Keratinocyte (primary cell): ENCODE results near the gene EIF2D. TPM values are rescaled to one million over a fixed set of nuclear protein-coding genes. Genes with fewer than 3 reads are reported as not detected.

Experiments used
- DNase-seq: peaks from one replicate; pipeline ENCODE4 v3.0.0-alpha.2; 2011; ENCODE audit warnings: low read depth, missing footprints, low spot score
- FAIRE-seq: peaks from 2 replicates; lab custom pipeline; 2011; peaks lifted over from hg19 to GRCh38; lab: Jason Lieb, UNC
- H2AFZ ChIP-seq: 2 replicates; pipeline ENCODE4 v1.6.0; 2012; ENCODE audit warnings: low read length, control low read depth, inconsistent platforms; ENCODE audit not compliant: control insufficient read depth
- H3K27ac ChIP-seq: 2 replicates; pipeline ENCODE4 v1.5.1; 2011; ENCODE audit warnings: low read length; ENCODE audit not compliant: control insufficient read depth, insufficient read depth
- H3K27me3 ChIP-seq: 3 replicates; pipeline ENCODE4 v1.6.0; 2011; ENCODE audit warnings: low read length; ENCODE audit not compliant: control insufficient read depth, insufficient read depth; ENCODE audit errors: extremely low read depth
- H3K36me3 ChIP-seq, 2 experiments: 2 replicates in 1 of 2; 3 replicates in 1 of 2; pipeline ENCODE4 v1.5.1; 2011; ENCODE audit warnings: low read length in 2 of 2, mild to moderate bottlenecking in 1 of 2; ENCODE audit not compliant: control insufficient read depth in 2 of 2, insufficient read depth in 2 of 2; ENCODE audit errors: extremely low read depth in 1 of 2
- H3K4me1 ChIP-seq: 3 replicates; pipeline ENCODE4 v1.5.1; 2011; ENCODE audit warnings: low read length; ENCODE audit not compliant: control insufficient read depth, insufficient read depth; ENCODE audit errors: extremely low read depth
- H3K4me2 ChIP-seq: 3 replicates; pipeline ENCODE4 v1.6.0; 2011; ENCODE audit warnings: low read depth, low read length; ENCODE audit not compliant: control insufficient read depth, insufficient read depth; ENCODE audit errors: extremely low read depth
- H3K4me3 ChIP-seq, 3 experiments: fragments of 200-600 bp in 1 of 3; sonication (generic) in 1 of 3; 2 replicates in 2 of 3; 3 replicates in 1 of 3; pipeline ENCODE4 v1.5.1; 2011 to 2016; ENCODE audit warnings: low read length in 3 of 3, mild to moderate bottlenecking in 3 of 3, control low read depth in 2 of 3, inconsistent platforms in 1 of 3, low read depth in 1 of 3, mixed read lengths in 1 of 3, mixed run types in 1 of 3, moderate library complexity in 1 of 3; ENCODE audit not compliant: control insufficient read depth in 2 of 3, insufficient read depth in 2 of 3; ENCODE audit errors: extremely low read depth in 1 of 3
- H3K79me2 ChIP-seq: 2 replicates; pipeline ENCODE4 v1.6.0; 2012; ENCODE audit warnings: low read length; ENCODE audit not compliant: control insufficient read depth, insufficient read depth
- H3K9ac ChIP-seq: 3 replicates; pipeline ENCODE4 v1.6.0; 2011; ENCODE audit warnings: low read length; ENCODE audit not compliant: control insufficient read depth, insufficient read depth; ENCODE audit errors: extremely low read depth
- H3K9me1 ChIP-seq: 3 replicates; pipeline ENCODE4 v1.6.0; 2011; ENCODE audit warnings: low read length; ENCODE audit not compliant: control insufficient read depth, insufficient read depth; ENCODE audit errors: extremely low read depth
- H3K9me3 ChIP-seq: 2 replicates; pipeline ENCODE4 v1.5.1; 2012; ENCODE audit warnings: low read depth, low read length; ENCODE audit not compliant: control insufficient read depth
- H4K20me1 ChIP-seq: 3 replicates; pipeline ENCODE4 v1.6.0; 2011; ENCODE audit warnings: low read length; ENCODE audit not compliant: control insufficient read depth, insufficient read depth; ENCODE audit errors: extremely low read depth
- EZH2 ChIP-seq: IDR thresholded peaks from one replicate; pipeline ENCODE4 v1.6.1; 2012; ENCODE audit warnings: inconsistent platforms, mild to moderate bottlenecking, low read length, moderate library complexity
- dilution Hi-C: fragments of 300-500 bp; cut with MboI; formaldehyde crosslinking; loops from one replicate; pipeline ENCODE4 v1.7.0; 2020; ENCODE audit warnings: low sequenced_read_pairs; ENCODE audit not compliant: extremely low pct_ligation_motif_present
- polyA plus RNA-seq, 5 experiments: library from polyadenylated mRNA; depleted of rRNA in 3 of 5; stranded (reverse) in 3 of 5; stranded (forward) in 1 of 5; unstranded in 1 of 5; fragments of >200 nt; gene quantifications; 1 replicate in 1 of 5; 2 replicates in 3 of 5; 3 replicates in 1 of 5; pipeline versions ENCODE4 v1.2.1 to v1.2.3, GENCODE V29; 2011 to 2012; ENCODE audit warnings: missing spikeins in 2 of 5, low read depth in 1 of 5, low replicate concordance in 1 of 5
- TF ChIP-seq, protein P1 (sequence below), 3 experiments: IDR thresholded peaks in 1 of 3; conservative IDR thresholded peaks in 1 of 3; optimal IDR thresholded peaks in 1 of 3; 2 replicates in 2 of 3; 3 replicates in 1 of 3; pipeline versions ENCODE3 to v1.5.1; 2011; ENCODE audit warnings: low read length in 3 of 3, mild to moderate bottlenecking in 3 of 3, moderate library complexity in 2 of 3, control low read depth in 1 of 3, inconsistent platforms in 1 of 3; ENCODE audit not compliant: insufficient read depth in 2 of 3; ENCODE audit errors: extremely low read depth in 1 of 3

Gene EIF2D
- polyA plus RNA-seq, 1 donor (not counting 4 experiments of a cell fraction or from before 2014, with no cell fraction given): 60.6 TPM

DNA sequence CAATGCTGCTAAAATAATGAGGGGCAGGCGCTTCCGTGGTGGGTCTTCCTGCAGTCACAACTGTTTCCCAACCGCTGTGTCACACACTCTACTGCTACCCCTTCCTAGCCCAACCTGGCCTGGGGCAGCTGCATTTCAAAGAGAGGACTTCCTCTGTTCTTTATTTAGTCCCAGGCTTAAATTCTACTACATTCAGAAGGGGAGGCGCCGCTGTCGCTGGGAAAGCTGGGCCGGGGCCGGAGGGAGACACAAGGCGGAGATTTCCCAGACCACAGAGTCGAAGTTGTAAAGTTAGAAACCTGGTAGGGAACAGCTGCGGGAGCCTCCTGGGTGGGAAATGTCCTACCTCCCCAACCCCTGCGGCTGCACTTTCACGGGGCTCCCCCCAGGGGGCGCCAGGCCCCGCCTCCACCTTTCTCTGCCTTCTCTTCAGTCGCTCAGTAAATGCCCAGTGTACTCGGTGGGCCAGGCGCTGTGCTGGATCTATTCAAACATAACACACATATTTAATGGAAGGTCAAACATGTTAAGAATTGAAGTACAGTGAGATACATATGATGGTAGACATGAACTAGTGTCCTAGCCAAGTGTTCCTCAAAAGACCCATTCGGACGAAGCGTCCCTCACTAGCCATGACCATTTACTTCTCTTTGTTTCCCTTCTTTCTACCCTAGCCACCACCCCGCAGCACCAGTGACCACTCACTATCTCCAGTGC, 46.2 kb upstream of the EIF2D start:
- Histone ChIP-seq H3K27ac (no peak overlapping the region), H3K4me2 (no peak overlapping the region), H3K79me2 (no peaks in the 10 kb centered on the region), H3K9me1 (no peaks in the 10 kb centered on the region), H3K4me3 (no peak overlapping the region), H3K27me3 (peaks cover 8% of the 10 kb centered on the region), H3K9ac (no peak overlapping the region), H4K20me1 (no peaks in the 10 kb centered on the region), H3K9me3 (no peaks in the 10 kb centered on the region), H2AFZ (no peak overlapping the region), H3K36me3 (peaks cover 0 to 3% of the 10 kb centered on the region in 2 experiments), H3K4me1 (peaks cover 8% of the 10 kb centered on the region)
- no peak for FAIRE-seq
- dilution Hi-C loops: no loop called here
- no peak for TF ChIP-seq EZH2
- TF ChIP-seq, protein P1, sequence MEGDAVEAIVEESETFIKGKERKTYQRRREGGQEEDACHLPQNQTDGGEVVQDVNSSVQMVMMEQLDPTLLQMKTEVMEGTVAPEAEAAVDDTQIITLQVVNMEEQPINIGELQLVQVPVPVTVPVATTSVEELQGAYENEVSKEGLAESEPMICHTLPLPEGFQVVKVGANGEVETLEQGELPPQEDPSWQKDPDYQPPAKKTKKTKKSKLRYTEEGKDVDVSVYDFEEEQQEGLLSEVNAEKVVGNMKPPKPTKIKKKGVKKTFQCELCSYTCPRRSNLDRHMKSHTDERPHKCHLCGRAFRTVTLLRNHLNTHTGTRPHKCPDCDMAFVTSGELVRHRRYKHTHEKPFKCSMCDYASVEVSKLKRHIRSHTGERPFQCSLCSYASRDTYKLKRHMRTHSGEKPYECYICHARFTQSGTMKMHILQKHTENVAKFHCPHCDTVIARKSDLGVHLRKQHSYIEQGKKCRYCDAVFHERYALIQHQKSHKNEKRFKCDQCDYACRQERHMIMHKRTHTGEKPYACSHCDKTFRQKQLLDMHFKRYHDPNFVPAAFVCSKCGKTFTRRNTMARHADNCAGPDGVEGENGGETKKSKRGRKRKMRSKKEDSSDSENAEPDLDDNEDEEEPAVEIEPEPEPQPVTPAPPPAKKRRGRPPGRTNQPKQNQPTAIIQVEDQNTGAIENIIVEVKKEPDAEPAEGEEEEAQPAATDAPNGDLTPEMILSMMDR (optimal IDR thresholded peaks at IDR 0.05 in 1 of 3, IDR thresholded peaks at IDR 0.05 in 1 of 3, conservative IDR thresholded peaks at IDR 0.05 in 1 of 3; ENCODE audit: extremely low read depth in 1 of 3, insufficient read depth in 2 of 3, low read length in 3 of 3): peak; percentile 59 to 79 (median 65)
- no peak for DNase-seq

DNA sequence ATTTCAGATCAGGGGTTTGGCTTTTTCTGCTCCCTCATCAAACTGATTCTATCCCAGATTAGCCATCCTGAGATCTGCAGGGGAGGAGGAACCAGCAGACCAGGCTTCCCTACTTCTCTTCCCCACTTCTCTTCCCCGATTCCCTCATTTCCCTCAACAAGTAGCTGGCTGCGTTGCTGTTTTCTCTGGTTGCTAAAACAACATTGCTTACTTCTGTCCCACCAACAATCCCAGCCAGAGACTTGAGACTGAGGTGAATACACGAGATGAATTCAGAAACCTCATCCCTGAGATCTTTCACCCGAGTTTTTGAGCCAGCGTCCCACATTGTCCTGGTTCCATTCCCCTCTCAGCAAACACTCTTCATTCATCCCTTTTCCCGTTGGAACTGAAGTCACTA, 45.5 kb upstream of the EIF2D start:
- H3K79me2 ChIP-seq: no peaks in the 10 kb centered on the region
- no peaks in the 10 kb centered on the region for H3K9me3 ChIP-seq
- H3K9me1 ChIP-seq: no peaks in the 10 kb centered on the region
- H3K4me2 ChIP-seq: no peak overlapping the region
- H2AFZ ChIP-seq: no peak overlapping the region
- peaks cover 8% of the 10 kb centered on the region for H3K4me1 ChIP-seq
- FAIRE-seq (no peak), DNase-seq (no peak)
- peaks cover 7% of the 10 kb centered on the region for H3K27me3 ChIP-seq
- H3K27ac ChIP-seq: no peak overlapping the region
- H3K36me3 ChIP-seq: peaks cover 0 to 4% of the 10 kb centered on the region in 2 experiments
- TF ChIP-seq EZH2: no peak
- TF ChIP-seq, protein P1 (optimal IDR thresholded peaks at IDR 0.05 in 1 of 3, IDR thresholded peaks at IDR 0.05 in 1 of 3, conservative IDR thresholded peaks at IDR 0.05 in 1 of 3; ENCODE audit: extremely low read depth in 1 of 3, insufficient read depth in 2 of 3, low read length in 3 of 3): no peak
- dilution Hi-C loops: no loop called here
- no peak overlapping the region for H3K9ac ChIP-seq
- no peak overlapping the region for H3K4me3 ChIP-seq
- H4K20me1 ChIP-seq: no peaks in the 10 kb centered on the region
